Spleen (tissue), 11 donors: ENCODE data around the gene ZFP91. TPM values are rescaled to one million over a fixed set of nuclear protein-coding genes. Genes with fewer than 3 reads are reported as not detected.

Experiments
- DNase-seq: peaks from one replicate; pipeline ENCODE4 v3.0.0-alpha.2; 2020
- H3K27ac ChIP-seq, 8 donors: fragments of 200-600 bp; sonication (generic) in 7 of 8; 1 replicate in 4 of 8; 2 replicates in 4 of 8; pipeline versions ENCODE4 v1.5.0 to v1.8.0; 2016 to 2021; ENCODE audit warnings: inconsistent platforms in 4 of 8, mild to moderate bottlenecking in 4 of 8, moderate library complexity in 1 of 8
- H3K27me3 ChIP-seq, 7 donors: fragments of 200-600 bp; sonication (generic) in 6 of 7; replicated peaks in 1 of 7; 1 replicate in 4 of 7; 2 replicates in 3 of 7; pipeline versions ENCODE4 v1.5.0 to v1.8.0; 2016 to 2021; ENCODE audit warnings: inconsistent platforms in 3 of 7, mild to moderate bottlenecking in 1 of 7
- H3K36me3 ChIP-seq, 6 donors: fragments of 200-600 bp; sonication (generic) in 5 of 6; 1 replicate in 4 of 6; 2 replicates in 2 of 6; pipeline versions ENCODE4 v1.5.0 to v1.8.0; 2016 to 2021; ENCODE audit warnings: inconsistent platforms in 2 of 6
- H3K4me1 ChIP-seq, 6 donors: fragments of 200-600 bp; sonication (generic) in 5 of 6; 1 replicate in 3 of 6; 2 replicates in 3 of 6; pipeline versions ENCODE4 v1.5.0 to v1.8.0; 2016 to 2021; ENCODE audit warnings: inconsistent platforms in 3 of 6
- H3K4me3 ChIP-seq, 8 donors: fragments of 200-600 bp; sonication (generic) in 7 of 8; 1 replicate in 4 of 8; 2 replicates in 4 of 8; pipeline versions ENCODE4 v1.5.0 to v1.8.0; 2016 to 2021; ENCODE audit warnings: inconsistent platforms in 4 of 8, mild to moderate bottlenecking in 4 of 8, moderate library complexity in 2 of 8
- H3K9me3 ChIP-seq, 8 donors: fragments of 200-600 bp; sonication (generic) in 7 of 8; 1 replicate in 4 of 8; 2 replicates in 4 of 8; pipeline versions ENCODE4 v1.5.0 to v1.8.0; 2016 to 2021; ENCODE audit warnings: inconsistent platforms in 4 of 8
- POLR2A ChIP-seq, 3 donors: fragments of 450-650 bp; IDR thresholded peaks; one replicate each; pipeline ENCODE4 v1.5.1; 2017; ENCODE audit warnings: antibody characterized with exemption in 3 of 3, mild to moderate bottlenecking in 1 of 3
- POLR2AphosphoS5 ChIP-seq, 3 donors: sonication (generic); formaldehyde crosslinking; IDR thresholded peaks; one replicate each; pipeline ENCODE4 v1.5.1; 2017; ENCODE audit warnings: antibody characterized with exemption in 3 of 3
- WGBS, 5 donors: extraction: QIAGEN DNeasy Blood & Tissue Kit in 3 of 5; methylation state at CpG; one replicate each; pipeline versions ENCODE4 v1.1.5 to v1.1.7; 2013 to 2018; 5-methylcytosine and 5-hydroxymethylcytosine counted together
- intact Hi-C: fragments of 100-400 bp; cut with DNase I; formaldehyde crosslinking; loops from one replicate; pipeline ENCODE4 v1.15.0; 2023; ENCODE audit warnings: low total_unique reads
- polyA plus RNA-seq, 3 donors: library from polyadenylated mRNA; stranded (reverse); fragments of 200-250 nt; gene quantifications; one replicate each; pipeline ENCODE4 v1.2.1, GENCODE V29; 2013
- total RNA-seq, 7 donors: library from RNA; depleted of rRNA in 3 of 7; stranded (reverse); fragments of >200 nt in 3 of 7; fragmentation: NEBNext Ultra II Directional in 4 of 7; extraction: Animal tissue kit (Norgen Biotek cat#: 25700) in 4 of 7; gene quantifications; one replicate each; pipeline versions ENCODE4 v1.1.0 to v1.2.1, GENCODE V29; 2016 to 2021
- TF ChIP-seq, protein P1 (sequence below), 11 experiments: fragments of 200-600 bp in 7 of 11; fragments of 450-650 bp in 4 of 11; sonication (generic) in 4 of 11; IDR thresholded peaks in 8 of 11; conservative IDR thresholded peaks in 3 of 11; 1 replicate in 7 of 11; 2 replicates in 4 of 11; pipeline versions ENCODE4 v1.4.0 to v1.8.0; 2016 to 2021; ENCODE audit warnings: antibody characterized with exemption in 11 of 11, inconsistent platforms in 4 of 11, mild to moderate bottlenecking in 1 of 11
- donor health status: healthy with polysubstance abuse.
- donor health status: DM: no; HTN: no; CAD: no; lungs with moderate emphysema.
- donor health status: DM: no; HTN: no; CAD: no.
- donor health status: Bipolar disorder and iron deficiency.
- donor health status: healthy.
- donor health status: DM: no; HTN: no; CAD: no.
- donor health status: DM: yes; HTN: yes; CAD: no.

ZFP91 gene
- total and polyA plus RNA-seq, 10 donors: 10.1 to 53.4 (median 45.5) TPM

DNA sequence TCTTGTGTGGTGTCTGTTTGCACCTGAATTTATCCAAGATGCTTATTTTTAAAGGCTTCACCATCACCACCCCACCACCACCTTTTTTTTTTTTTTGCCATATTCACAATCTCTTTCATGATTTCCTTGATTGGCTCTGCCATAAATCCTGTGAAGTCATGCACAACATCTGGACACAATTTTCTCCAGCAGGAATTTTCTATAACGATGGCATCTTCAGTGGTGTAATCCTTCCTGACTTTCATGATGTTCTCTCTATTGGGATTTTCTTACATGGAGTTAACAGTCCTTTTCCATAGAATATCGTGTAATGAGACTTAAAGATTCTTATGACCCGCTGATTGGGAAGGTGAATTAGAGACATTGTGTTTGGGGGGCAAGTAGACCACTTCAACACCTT, 17.8 kb downstream of the ZFP91 start:
- Histone ChIP-seq H3K9me3 (no peaks in the 10 kb centered on the region), H3K36me3 (peaks cover 0 to 38% (median 2%) of the 10 kb centered on the region in 6 donors), H3K4me1 (peaks cover 0 to 75% (median 27%) of the 10 kb centered on the region in 6 donors), H3K27ac (no peak overlapping the region), H3K27me3 (no peaks in the 10 kb centered on the region), H3K4me3 (no peak overlapping the region)
- intact Hi-C loops: no loop called here
- TF ChIP-seq POLR2A (IDR thresholded peaks at IDR 0.05) (no peak), POLR2AphosphoS5 (IDR thresholded peaks at IDR 0.05) (no peak)
- TF ChIP-seq, protein P1, sequence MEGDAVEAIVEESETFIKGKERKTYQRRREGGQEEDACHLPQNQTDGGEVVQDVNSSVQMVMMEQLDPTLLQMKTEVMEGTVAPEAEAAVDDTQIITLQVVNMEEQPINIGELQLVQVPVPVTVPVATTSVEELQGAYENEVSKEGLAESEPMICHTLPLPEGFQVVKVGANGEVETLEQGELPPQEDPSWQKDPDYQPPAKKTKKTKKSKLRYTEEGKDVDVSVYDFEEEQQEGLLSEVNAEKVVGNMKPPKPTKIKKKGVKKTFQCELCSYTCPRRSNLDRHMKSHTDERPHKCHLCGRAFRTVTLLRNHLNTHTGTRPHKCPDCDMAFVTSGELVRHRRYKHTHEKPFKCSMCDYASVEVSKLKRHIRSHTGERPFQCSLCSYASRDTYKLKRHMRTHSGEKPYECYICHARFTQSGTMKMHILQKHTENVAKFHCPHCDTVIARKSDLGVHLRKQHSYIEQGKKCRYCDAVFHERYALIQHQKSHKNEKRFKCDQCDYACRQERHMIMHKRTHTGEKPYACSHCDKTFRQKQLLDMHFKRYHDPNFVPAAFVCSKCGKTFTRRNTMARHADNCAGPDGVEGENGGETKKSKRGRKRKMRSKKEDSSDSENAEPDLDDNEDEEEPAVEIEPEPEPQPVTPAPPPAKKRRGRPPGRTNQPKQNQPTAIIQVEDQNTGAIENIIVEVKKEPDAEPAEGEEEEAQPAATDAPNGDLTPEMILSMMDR (IDR thresholded peaks at IDR 0.05 in 8 of 11, conservative IDR thresholded peaks at IDR 0.05 in 3 of 11): no peak
- WGBS, 5 donors: 89 to 95% (median 92%) methylated on average over 3 of the region's 3 CpGs
- DNase-seq: no peak

DNA sequence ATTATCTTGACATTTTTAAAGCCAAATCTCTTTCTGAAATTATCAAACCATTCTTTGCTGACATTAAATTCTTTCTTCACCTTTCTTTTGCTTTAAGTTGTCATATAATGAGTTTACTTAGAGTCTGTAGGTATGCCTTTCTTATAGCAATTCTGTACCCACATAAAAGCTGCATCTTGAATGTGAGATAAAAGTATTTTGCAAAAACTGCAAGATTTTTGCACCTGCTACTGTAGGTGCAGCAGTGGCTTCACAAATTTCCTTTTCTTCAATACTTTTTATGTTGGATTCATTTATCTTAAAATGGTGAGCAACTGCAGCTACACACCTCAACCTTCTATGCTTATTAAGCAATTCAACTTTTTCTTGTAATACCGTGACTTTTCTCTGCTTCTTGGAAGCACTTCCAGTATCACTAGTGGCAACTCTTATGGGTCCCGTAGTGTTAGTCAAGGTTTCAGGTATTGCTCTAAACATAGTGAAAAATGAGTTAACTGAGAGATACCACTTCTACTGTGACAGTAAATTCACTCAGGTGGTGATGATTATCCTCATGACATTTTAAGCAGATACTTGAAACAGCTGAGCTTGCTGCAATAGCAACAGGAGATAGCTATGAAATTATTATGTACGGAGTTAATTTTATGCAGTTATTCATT, 18.8 kb downstream of the ZFP91 start:
- no peak for TF ChIP-seq POLR2AphosphoS5 (IDR thresholded peaks at IDR 0.05)
- TF ChIP-seq POLR2A (IDR thresholded peaks at IDR 0.05): no peak
- TF ChIP-seq, protein P1 (IDR thresholded peaks at IDR 0.05 in 8 of 11, conservative IDR thresholded peaks at IDR 0.05 in 3 of 11): no peak
- H3K36me3 ChIP-seq: peaks cover 0 to 38% (median 2%) of the 10 kb centered on the region in 6 donors
- H3K4me1 ChIP-seq: peaks cover 0 to 79% (median 27%) of the 10 kb centered on the region in 6 donors
- no peaks in the 10 kb centered on the region for H3K27me3 ChIP-seq
- 66 to 76% (median 71%) methylated on average over 3 of the region's 3 CpGs for WGBS, 5 donors
- no peak for DNase-seq
- H3K4me3 ChIP-seq: no peak overlapping the region
- intact Hi-C loops: no loop called here
- no peaks in the 10 kb centered on the region for H3K9me3 ChIP-seq
- H3K27ac ChIP-seq: no peak overlapping the region

DNA sequence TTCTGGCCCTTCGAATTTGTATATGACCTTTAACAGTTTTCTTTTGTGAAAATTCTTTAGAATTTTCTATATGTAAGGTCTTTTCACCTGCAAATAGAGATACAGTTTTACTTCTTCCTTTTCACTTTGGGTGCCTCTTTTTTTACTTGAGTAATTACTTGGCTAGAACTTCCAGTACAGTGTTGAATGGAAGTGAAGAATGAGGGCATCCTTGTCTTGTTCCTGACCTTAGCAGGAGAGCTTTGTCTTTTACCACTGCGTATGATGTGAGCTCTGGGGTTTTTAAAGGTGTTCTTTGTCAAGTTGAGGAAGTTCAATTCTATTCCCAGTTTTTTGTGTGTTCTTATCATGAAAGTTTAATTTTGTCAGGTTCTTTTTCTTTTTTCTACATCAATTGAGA, 21.6 kb downstream of the ZFP91 start:
- H3K36me3 ChIP-seq: peaks cover 0 to 32% (median 1%) of the 10 kb centered on the region in 6 donors
- H3K4me1 ChIP-seq: peaks cover under 1 to 90% (median 33%) of the 10 kb centered on the region in 6 donors
- intact Hi-C loops: no loop called here
- H3K27me3 ChIP-seq: no peaks in the 10 kb centered on the region
- DNase-seq: no peak
- H3K9me3 ChIP-seq: no peaks in the 10 kb centered on the region
- 89 to 96% (median 90%) methylated on average over 2 of the region's 2 CpGs for WGBS, 5 donors
- H3K4me3 ChIP-seq: no peak overlapping the region
- H3K27ac ChIP-seq: no peak overlapping the region
- TF ChIP-seq, protein P1 (IDR thresholded peaks at IDR 0.05 in 8 of 11, conservative IDR thresholded peaks at IDR 0.05 in 3 of 11): no peak
- TF ChIP-seq POLR2A (IDR thresholded peaks at IDR 0.05) (no peak), POLR2AphosphoS5 (IDR thresholded peaks at IDR 0.05) (no peak)

DNA sequence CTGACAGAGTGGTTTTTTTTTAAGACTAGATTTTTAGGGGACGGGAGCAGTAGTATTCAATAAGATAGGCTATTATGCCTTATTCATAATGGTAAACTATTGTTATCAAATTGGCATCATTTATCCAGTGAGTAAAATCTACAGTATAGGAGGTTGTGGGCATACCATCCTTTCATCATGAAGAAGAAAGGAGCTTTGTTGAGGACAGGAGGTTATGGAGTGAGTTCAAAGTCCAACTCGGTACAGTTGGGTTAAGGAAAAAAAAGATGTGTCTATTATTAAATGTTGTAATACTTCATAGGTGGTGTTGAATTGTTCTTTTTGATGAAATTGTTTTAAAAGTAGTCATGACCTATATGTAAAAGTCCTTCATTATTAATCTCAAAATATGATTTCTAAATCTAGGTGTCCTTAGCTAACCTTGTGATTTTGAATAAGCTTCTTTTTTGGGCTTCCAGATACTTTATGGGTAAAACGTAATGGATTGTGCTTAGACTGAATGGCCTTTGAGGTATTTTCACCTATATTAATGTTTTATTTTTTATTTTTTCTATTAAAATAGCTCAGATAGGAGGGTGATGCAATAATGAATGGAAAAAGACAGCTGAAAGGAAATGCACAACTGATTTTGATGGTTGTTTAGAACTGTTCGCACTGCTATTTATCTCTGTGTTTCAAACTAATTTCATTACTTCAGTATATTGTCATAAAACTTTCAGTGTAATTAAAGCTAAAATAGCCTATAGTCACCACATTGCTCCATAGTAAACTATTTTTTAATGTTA, 28.3 kb downstream of the ZFP91 start:
- Histone ChIP-seq H3K36me3 (peaks cover 0 to 42% (median 23%) of the 10 kb centered on the region in 6 donors), H3K9me3 (no peaks in the 10 kb centered on the region), H3K4me1 (peaks cover 6 to 74% (median 12%) of the 10 kb centered on the region in 6 donors), H3K27me3 (no peaks in the 10 kb centered on the region), H3K4me3 (no peak overlapping the region), H3K27ac (no peak overlapping the region)
- 88 to 95% (median 92%) methylated on average over 4 of the region's 4 CpGs for WGBS, 5 donors
- no peak for DNase-seq
- intact Hi-C loops: no loop called here
- TF ChIP-seq POLR2AphosphoS5 (IDR thresholded peaks at IDR 0.05) (no peak), POLR2A (IDR thresholded peaks at IDR 0.05) (no peak)
- TF ChIP-seq, protein P1 (IDR thresholded peaks at IDR 0.05 in 8 of 11, conservative IDR thresholded peaks at IDR 0.05 in 3 of 11): no peak
